H9 (cell line): Measurements from ENCODE around the gene STX16. TPM values are rescaled to one million over a fixed set of nuclear protein-coding genes. Genes with fewer than 3 reads are reported as not detected.
A peak's percentile ranks its signal among the peaks of the same experiment; 100 is the strongest.

ENCODE experiments used
- DNase-seq: peaks from one replicate; pipeline ENCODE4 v3.0.0-alpha.2; 2017
- H2AFZ ChIP-seq: one replicate; pipeline ENCODE4 v1.6.1; 2013; ENCODE audit warnings: mild to moderate bottlenecking, low read length, control low read depth, moderate library complexity
- H2AK5ac ChIP-seq: 2 replicates; pipeline ENCODE4 v1.6.1; 2013; ENCODE audit warnings: low read length, control low read depth, mixed read lengths; ENCODE audit not compliant: insufficient read length
- H2BK120ac ChIP-seq: one replicate; pipeline ENCODE4 v1.6.1; 2013; ENCODE audit warnings: low read depth, mild to moderate bottlenecking, low read length, control low read depth, inconsistent platforms; ENCODE audit not compliant: poor library complexity, severe bottlenecking
- H2BK12ac ChIP-seq: 2 replicates; pipeline ENCODE4 v1.6.1; 2013; ENCODE audit warnings: low read length, control low read depth, mixed read lengths, low read depth; ENCODE audit not compliant: insufficient read length
- H2BK15ac ChIP-seq: 2 replicates; pipeline ENCODE4 v1.6.1; 2013; ENCODE audit warnings: low read depth, low read length, control low read depth
- H2BK20ac ChIP-seq: one replicate; pipeline ENCODE4 v1.6.1; 2013; ENCODE audit warnings: low read depth, mild to moderate bottlenecking, low read length, control low read depth, inconsistent platforms; ENCODE audit not compliant: poor library complexity, severe bottlenecking
- H2BK5ac ChIP-seq: 2 replicates; pipeline ENCODE4 v1.6.1; 2013; ENCODE audit warnings: low read length, control low read depth, mixed read lengths; ENCODE audit not compliant: insufficient read length
- H3K14ac ChIP-seq: 2 replicates; pipeline ENCODE4 v1.6.1; 2013; ENCODE audit warnings: low read length, control low read depth; ENCODE audit not compliant: insufficient read depth
- H3K18ac ChIP-seq: 2 replicates; pipeline ENCODE4 v1.6.1; 2013; ENCODE audit warnings: low read depth, mild to moderate bottlenecking, mixed read lengths, low read length, control low read depth; ENCODE audit not compliant: insufficient read length
- H3K23ac ChIP-seq: 2 replicates; pipeline ENCODE4 v1.6.1; 2013; ENCODE audit warnings: low read length, control low read depth, mixed read lengths, low read depth; ENCODE audit not compliant: insufficient read length
- H3K23me2 ChIP-seq: 2 replicates; pipeline ENCODE4 v1.6.1; 2013; ENCODE audit warnings: low read depth, mild to moderate bottlenecking, mixed read lengths, low read length, control low read depth; ENCODE audit not compliant: insufficient read length, poor library complexity, severe bottlenecking
- H3K27ac ChIP-seq: 2 replicates; pipeline ENCODE4 v1.5.1; 2013; ENCODE audit warnings: low read length, control low read depth, mixed read lengths, low read depth; ENCODE audit not compliant: insufficient read length
- H3K27me3 ChIP-seq: 2 replicates; pipeline ENCODE4 v1.6.1; 2013; ENCODE audit warnings: low read length, control low read depth, inconsistent platforms; ENCODE audit not compliant: insufficient read depth
- H3K4ac ChIP-seq: 2 replicates; pipeline ENCODE4 v1.6.1; 2013; ENCODE audit warnings: low read depth, mild to moderate bottlenecking, control low read depth, inconsistent platforms, low read length, moderate library complexity
- H3K4me1 ChIP-seq: 2 replicates; pipeline ENCODE4 v1.6.1; 2013; ENCODE audit warnings: low read length, control low read depth, inconsistent platforms; ENCODE audit not compliant: insufficient read depth
- H3K4me2 ChIP-seq: 2 replicates; pipeline ENCODE4 v1.6.1; 2013; ENCODE audit warnings: low read length, control low read depth, mixed read lengths; ENCODE audit not compliant: insufficient read length, insufficient read depth
- H3K56ac ChIP-seq: 2 replicates; pipeline ENCODE4 v1.6.1; 2013; ENCODE audit warnings: low read depth, mild to moderate bottlenecking, mixed read lengths, low read length, control low read depth; ENCODE audit not compliant: insufficient read length
- H3K79me1 ChIP-seq: 2 replicates; pipeline ENCODE4 v1.6.1; 2013; ENCODE audit warnings: low read depth, mild to moderate bottlenecking, moderate library complexity, low read length, control low read depth, inconsistent platforms; ENCODE audit not compliant: insufficient read depth, poor library complexity, severe bottlenecking
- H3K79me2 ChIP-seq: 2 replicates; pipeline ENCODE4 v1.6.1; 2013; ENCODE audit warnings: low read length, control low read depth, inconsistent platforms; ENCODE audit not compliant: insufficient read depth
- H3K9ac ChIP-seq: 2 replicates; pipeline ENCODE4 v1.6.1; 2013; ENCODE audit warnings: low read length, control low read depth, mixed read lengths; ENCODE audit not compliant: insufficient read length; ENCODE audit errors: extremely low read depth
- H3K9me3 ChIP-seq: one replicate; pipeline ENCODE4 v1.6.1; 2013; ENCODE audit warnings: low read depth, low read length, inconsistent platforms; ENCODE audit not compliant: control insufficient read depth
- H3T11ph ChIP-seq: one replicate; pipeline ENCODE4 v1.6.1; 2013; ENCODE audit warnings: mild to moderate bottlenecking, low read length, control low read depth, inconsistent platforms
- H4K20me1 ChIP-seq: one replicate; pipeline ENCODE4 v1.6.1; 2013; ENCODE audit not compliant: control insufficient read depth, insufficient read length, insufficient read depth
- H4K5ac ChIP-seq: 2 replicates; pipeline ENCODE4 v1.6.1; 2013; ENCODE audit warnings: low read depth, mild to moderate bottlenecking, mixed read lengths, low read length, control low read depth; ENCODE audit not compliant: insufficient read length
- H4K8ac ChIP-seq: replicated peaks from 2 replicates; pipeline ENCODE4 v1.6.1; 2013; ENCODE audit warnings: low read length, control low read depth, mixed read lengths, low read depth; ENCODE audit not compliant: insufficient read length
- H4K91ac ChIP-seq: 2 replicates; pipeline ENCODE4 v1.6.1; 2013; ENCODE audit warnings: low read depth, mild to moderate bottlenecking, moderate library complexity, mixed read lengths, low read length, control low read depth; ENCODE audit not compliant: insufficient read length
- H3K27ac Mint-ChIP-seq, 3 experiments: 2 replicates in 2 of 3; 3 replicates in 1 of 3; pipeline ENCODE4 v1.8.0; 2020 to 2021; ENCODE audit warnings: mixed read lengths in 3 of 3, mild to moderate bottlenecking in 1 of 3, moderate library complexity in 1 of 3
- H3K27me3 Mint-ChIP-seq: 2 replicates; pipeline ENCODE4 v1.8.0; 2021; ENCODE audit warnings: low read depth, mild to moderate bottlenecking, moderate library complexity, mixed read lengths
- H3K36me3 Mint-ChIP-seq, 3 experiments: 2 replicates in 2 of 3; 3 replicates in 1 of 3; pipeline ENCODE4 v1.8.0; 2020 to 2021; ENCODE audit warnings: low read depth in 3 of 3, mixed read lengths in 3 of 3; ENCODE audit not compliant: insufficient read depth in 1 of 3
- H3K4me1 Mint-ChIP-seq, 2 experiments: 2 replicates each; pipeline ENCODE4 v1.8.0; 2020; ENCODE audit warnings: mixed read lengths in 2 of 2
- H3K4me3 Mint-ChIP-seq, 2 experiments: 2 replicates in 1 of 2; 3 replicates in 1 of 2; pipeline ENCODE4 v1.8.0; 2020 to 2021; ENCODE audit warnings: mild to moderate bottlenecking in 2 of 2, mixed read lengths in 2 of 2, moderate library complexity in 1 of 2
- H3K9me3 Mint-ChIP-seq, 2 experiments: 2 replicates in 1 of 2; 3 replicates in 1 of 2; pipeline ENCODE4 v1.8.0; 2020; ENCODE audit warnings: mild to moderate bottlenecking in 2 of 2, mixed read lengths in 2 of 2, moderate library complexity in 1 of 2
- WGBS: extraction: QIAGEN DNeasy Blood & Tissue Kit; methylation state at CpG from one replicate; pipeline ENCODE4 v1.1.7; 2013; ENCODE audit warnings: missing lambda C conversion rate, low lambda C conversion rate, mixed read lengths; ENCODE audit not compliant: insufficient read length; ENCODE audit errors: extremely low coverage; 5-methylcytosine and 5-hydroxymethylcytosine counted together
- total RNA-seq: library from RNA; stranded (reverse); gene quantifications from 2 replicates; pipeline ENCODE4 v1.2.1, GENCODE V29; 2021
- TF ChIP-seq, protein P1 (sequence below): fragments of 200-600 bp; sonication (generic); conservative IDR thresholded peaks from 3 replicates; pipeline ENCODE4 v1.8.0; 2021; ENCODE audit warnings: antibody characterized with exemption, mild to moderate bottlenecking

STX16 gene
- total RNA-seq, 1 experiment from 2014 or later = 87.8 TPM

GRCh38 chr20:58690396-58691135 lies 39.5 kb downstream of the STX16 start:
- TF ChIP-seq, protein P1, sequence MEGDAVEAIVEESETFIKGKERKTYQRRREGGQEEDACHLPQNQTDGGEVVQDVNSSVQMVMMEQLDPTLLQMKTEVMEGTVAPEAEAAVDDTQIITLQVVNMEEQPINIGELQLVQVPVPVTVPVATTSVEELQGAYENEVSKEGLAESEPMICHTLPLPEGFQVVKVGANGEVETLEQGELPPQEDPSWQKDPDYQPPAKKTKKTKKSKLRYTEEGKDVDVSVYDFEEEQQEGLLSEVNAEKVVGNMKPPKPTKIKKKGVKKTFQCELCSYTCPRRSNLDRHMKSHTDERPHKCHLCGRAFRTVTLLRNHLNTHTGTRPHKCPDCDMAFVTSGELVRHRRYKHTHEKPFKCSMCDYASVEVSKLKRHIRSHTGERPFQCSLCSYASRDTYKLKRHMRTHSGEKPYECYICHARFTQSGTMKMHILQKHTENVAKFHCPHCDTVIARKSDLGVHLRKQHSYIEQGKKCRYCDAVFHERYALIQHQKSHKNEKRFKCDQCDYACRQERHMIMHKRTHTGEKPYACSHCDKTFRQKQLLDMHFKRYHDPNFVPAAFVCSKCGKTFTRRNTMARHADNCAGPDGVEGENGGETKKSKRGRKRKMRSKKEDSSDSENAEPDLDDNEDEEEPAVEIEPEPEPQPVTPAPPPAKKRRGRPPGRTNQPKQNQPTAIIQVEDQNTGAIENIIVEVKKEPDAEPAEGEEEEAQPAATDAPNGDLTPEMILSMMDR = no peak
- Histone ChIP-seq H3K9me3 (no peaks in the 10 kb centered on the region), H2BK12ac (no peak overlapping the region), H4K8ac (no peak overlapping the region), H3K27me3 (no peaks in the 10 kb centered on the region), H4K91ac (no peak overlapping the region), H3K23ac (no peak overlapping the region), H3T11ph (no peak overlapping the region), H3K4me2 (no peak overlapping the region), H4K20me1 (no peaks in the 10 kb centered on the region), H2BK120ac (no peak overlapping the region), H3K9ac (no peak overlapping the region), H3K56ac (no peak overlapping the region), H3K14ac (no peak overlapping the region), H3K79me1 (no peaks in the 10 kb centered on the region), H3K4me1 (no peaks in the 10 kb centered on the region; the same call in 1 of the 2 replicates), H3K4ac (no peak overlapping the region), H3K79me2 (peaks cover 2% of the 10 kb centered on the region; the same call in 1 of the 2 replicates), H2BK20ac (no peak overlapping the region), H3K23me2 (no peaks in the 10 kb centered on the region), H2BK15ac (no peak overlapping the region), H4K5ac (no peak overlapping the region), H3K18ac (no peak overlapping the region), H2AK5ac (no peak overlapping the region), H3K27ac (no peak overlapping the region), H2AFZ (no peak overlapping the region), H2BK5ac (no peak overlapping the region)
- H3K27me3 Mint-ChIP-seq = peaks cover 2% of the 10 kb centered on the region; the same call in 1 of the 2 replicates
- no peak overlapping the region for H3K4me3 Mint-ChIP-seq
- peak overlapping the region in 2 of 3 experiments; percentile 10 to 78; a peak in 3 of 7 replicates for H3K27ac Mint-ChIP-seq
- peaks cover 0 to 8% (median 0%) of the 10 kb centered on the region in 3 experiments; a peak in 2 of 7 replicates for H3K36me3 Mint-ChIP-seq
- no peaks in the 10 kb centered on the region for H3K9me3 Mint-ChIP-seq
- DNase-seq = peak; percentile 23
- no CpG with 5 or more reads among the region's 7 CpGs for WGBS
- H3K4me1 Mint-ChIP-seq = peaks cover 26 to 35% of the 10 kb centered on the region in 2 experiments
